Measurements from ENCODE around the gene DOCK10.

The DOCK10 gene

GRCh38 chr2:224973112-224974016 is 68.9 kb downstream of the DOCK10 start:
- Histone ChIP-seq H3K27me3 (replicated peaks; ENCODE audit: control insufficient read depth, insufficient read depth, low read length) (no peaks in the 10 kb centered on the region), H3K4me3 (replicated peaks; ENCODE audit: low read depth, low read length) (no peak overlapping the region), H3K36me3 (ENCODE audit: control insufficient read depth, insufficient read depth, low read length) (no peaks in the 10 kb centered on the region; the same call in 1 of the 2 replicates)
- no peak for TF ChIP-seq CTCF (IDR thresholded peaks at IDR 0.05; ENCODE audit: insufficient read depth, low read length, poor library complexity, severe bottlenecking)
- no peak for DNase-seq (ENCODE audit: extremely low read depth, insufficient read length)

- Histone ChIP-seq H3K36me3 (ENCODE audit: control insufficient read depth, insufficient read depth, low read length) (no peaks in the 10 kb centered on the region), H3K4me3 (replicated peaks; ENCODE audit: low read depth, low read length) (no peak overlapping the region), H3K27me3 (replicated peaks; ENCODE audit: control insufficient read depth, insufficient read depth, low read length) (no peaks in the 10 kb centered on the region)
- TF ChIP-seq CTCF (IDR thresholded peaks at IDR 0.05; ENCODE audit: insufficient read depth, low read length, poor library complexity, severe bottlenecking), result no peak
- peak; percentile 34 for DNase-seq (ENCODE audit: extremely low read depth, insufficient read length)
Observed at GRCh38 chr2:224971214-224971613, 71.1 kb downstream of the DOCK10 start.

- Histone ChIP-seq H3K36me3 (ENCODE audit: control insufficient read depth, insufficient read depth, low read length) (no peaks in the 10 kb centered on the region), H3K4me3 (replicated peaks; ENCODE audit: low read depth, low read length) (peak overlapping the region; percentile 42; the same call in 1 of the 2 replicates), H3K27me3 (replicated peaks; ENCODE audit: control insufficient read depth, insufficient read depth, low read length) (no peaks in the 10 kb centered on the region)
- TF ChIP-seq CTCF (IDR thresholded peaks at IDR 0.05; ENCODE audit: insufficient read depth, low read length, poor library complexity, severe bottlenecking), result no peak
- DNase-seq (ENCODE audit: extremely low read depth, insufficient read length), result no peak
Observed at GRCh38 chr2:224970311-224970710, 72.0 kb downstream of the DOCK10 start.

- Histone ChIP-seq H3K36me3 (ENCODE audit: control insufficient read depth, insufficient read depth, low read length) (no peaks in the 10 kb centered on the region), H3K4me3 (replicated peaks; ENCODE audit: low read depth, low read length) (peak overlapping the region; percentile 42; the same call in 1 of the 2 replicates), H3K27me3 (replicated peaks; ENCODE audit: control insufficient read depth, insufficient read depth, low read length) (no peaks in the 10 kb centered on the region)
- TF ChIP-seq CTCF (IDR thresholded peaks at IDR 0.05; ENCODE audit: insufficient read depth, low read length, poor library complexity, severe bottlenecking), result no peak
- no peak for DNase-seq (ENCODE audit: extremely low read depth, insufficient read length)
Observed at GRCh38 chr2:224969633-224970260, 72.5 kb downstream of the DOCK10 start.

- no peak overlapping the region for H3K4me3 ChIP-seq (replicated peaks; ENCODE audit: low read depth, low read length)
- no peak for TF ChIP-seq CTCF (IDR thresholded peaks at IDR 0.05; ENCODE audit: insufficient read depth, low read length, poor library complexity, severe bottlenecking)
- H3K36me3 ChIP-seq (ENCODE audit: control insufficient read depth, insufficient read depth, low read length), result no peaks in the 10 kb centered on the region
- no peaks in the 10 kb centered on the region for H3K27me3 ChIP-seq (replicated peaks; ENCODE audit: control insufficient read depth, insufficient read depth, low read length)
- no peak for DNase-seq (ENCODE audit: extremely low read depth, insufficient read length)
Observed at GRCh38 chr2:224969095-224969494, 73.2 kb downstream of the DOCK10 start.
